Upper lobe of right lung (tissue), 1 donor: ENCODE results near the gene TTC39C. TPM values are rescaled to one million over a fixed set of nuclear protein-coding genes. Genes with fewer than 3 reads are reported as not detected.

Experiments
- ATAC-seq: fragments of 200-7000 bp; cut with Tn5 transposase; one replicate; pipeline ENCODE4 v1.9.1; 2020; ENCODE audit warnings: mild to moderate bottlenecking, moderate library complexity
- DNase-seq: peaks from one replicate; pipeline ENCODE4 v3.0.0-alpha.2; 2020
- H3K27ac ChIP-seq: fragments of 200-600 bp; one replicate; pipeline ENCODE4 v1.8.0; 2022
- H3K27me3 ChIP-seq: fragments of 200-600 bp; one replicate; pipeline ENCODE4 v1.8.0; 2022; ENCODE audit warnings: mild to moderate bottlenecking
- H3K36me3 ChIP-seq: fragments of 200-600 bp; one replicate; pipeline ENCODE4 v1.8.0; 2022
- H3K4me1 ChIP-seq: fragments of 200-600 bp; one replicate; pipeline ENCODE4 v1.8.0; 2022
- H3K4me3 ChIP-seq: fragments of 200-600 bp; one replicate; pipeline ENCODE4 v1.8.0; 2022; ENCODE audit warnings: mild to moderate bottlenecking
- H3K9me3 ChIP-seq: fragments of 200-600 bp; one replicate; pipeline ENCODE4 v1.8.0; 2022
- intact Hi-C: fragments of 100-400 bp; cut with DNase I; formaldehyde crosslinking; loops from one replicate; pipeline ENCODE4 v1.11.0; 2022
- total RNA-seq: library from RNA; stranded (reverse); fragmentation: NEBNext Ultra II Directional; extraction: Animal tissue kit (Norgen Biotek cat#: 25700); gene quantifications from one replicate; pipeline ENCODE4 v1.2.1, GENCODE V29; 2021
- TF ChIP-seq, protein P1 (sequence below): fragments of 200-600 bp; IDR thresholded peaks from one replicate; pipeline ENCODE4 v1.8.0; 2022; ENCODE audit warnings: antibody characterized with exemption
- donor health status: DM: no; HTN: yes; CAD: no; lungs with severe emphysema.

The TTC39C gene
- total RNA-seq, 1 donor from 2014 or later, result 14.8 TPM

DNA sequence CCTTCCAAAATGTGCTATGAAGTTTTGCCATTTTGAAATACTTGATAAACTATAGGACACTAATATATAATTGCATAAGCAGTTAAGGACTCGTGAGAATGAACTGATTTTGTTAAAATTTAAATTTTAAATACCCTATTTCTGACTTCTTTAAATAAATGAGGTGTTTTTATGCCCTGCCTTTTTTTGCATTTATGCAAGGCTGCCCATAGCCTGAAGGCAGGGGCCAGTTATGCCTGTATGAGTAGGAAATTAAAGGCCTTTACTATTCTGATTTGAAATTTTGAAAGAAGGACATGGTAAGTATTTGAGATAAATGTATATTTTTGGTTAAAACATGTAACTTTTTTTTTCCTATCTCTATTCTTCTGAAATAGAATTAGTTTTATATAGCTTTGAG lies 33.7 kb downstream of the TTC39C start:
- TF ChIP-seq, protein P1, sequence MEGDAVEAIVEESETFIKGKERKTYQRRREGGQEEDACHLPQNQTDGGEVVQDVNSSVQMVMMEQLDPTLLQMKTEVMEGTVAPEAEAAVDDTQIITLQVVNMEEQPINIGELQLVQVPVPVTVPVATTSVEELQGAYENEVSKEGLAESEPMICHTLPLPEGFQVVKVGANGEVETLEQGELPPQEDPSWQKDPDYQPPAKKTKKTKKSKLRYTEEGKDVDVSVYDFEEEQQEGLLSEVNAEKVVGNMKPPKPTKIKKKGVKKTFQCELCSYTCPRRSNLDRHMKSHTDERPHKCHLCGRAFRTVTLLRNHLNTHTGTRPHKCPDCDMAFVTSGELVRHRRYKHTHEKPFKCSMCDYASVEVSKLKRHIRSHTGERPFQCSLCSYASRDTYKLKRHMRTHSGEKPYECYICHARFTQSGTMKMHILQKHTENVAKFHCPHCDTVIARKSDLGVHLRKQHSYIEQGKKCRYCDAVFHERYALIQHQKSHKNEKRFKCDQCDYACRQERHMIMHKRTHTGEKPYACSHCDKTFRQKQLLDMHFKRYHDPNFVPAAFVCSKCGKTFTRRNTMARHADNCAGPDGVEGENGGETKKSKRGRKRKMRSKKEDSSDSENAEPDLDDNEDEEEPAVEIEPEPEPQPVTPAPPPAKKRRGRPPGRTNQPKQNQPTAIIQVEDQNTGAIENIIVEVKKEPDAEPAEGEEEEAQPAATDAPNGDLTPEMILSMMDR, result no peak
- ATAC-seq (no peak), DNase-seq (no peak)
- Histone ChIP-seq H3K27ac (no peak overlapping the region), H3K9me3 (no peaks in the 10 kb centered on the region), H3K27me3 (no peaks in the 10 kb centered on the region), H3K4me1 (peaks cover 10% of the 10 kb centered on the region), H3K36me3 (no peaks in the 10 kb centered on the region), H3K4me3 (no peak overlapping the region)
- intact Hi-C loops, result no loop called here

DNA sequence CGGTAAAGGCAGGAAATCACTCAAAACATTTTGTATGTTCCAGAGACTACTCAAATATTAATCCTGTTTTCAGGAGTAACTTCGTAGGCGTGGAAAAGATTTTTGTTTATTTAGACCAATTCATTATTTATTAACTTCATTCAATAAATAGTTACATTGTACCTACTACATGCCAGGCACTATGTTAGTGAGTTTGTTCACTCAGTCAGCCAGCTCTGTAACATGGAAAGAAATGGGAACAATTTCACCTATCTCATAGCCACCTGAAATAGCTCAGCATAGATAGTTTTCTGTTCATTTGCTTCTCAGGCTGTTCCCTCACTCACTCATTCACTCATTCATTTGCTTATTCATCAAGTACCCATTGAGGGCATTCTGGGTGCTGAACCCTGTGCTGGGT lies 34.6 kb downstream of the TTC39C start:
- intact Hi-C loops, result no loop called here
- TF ChIP-seq, protein P1, result no peak
- H3K9me3 ChIP-seq, result no peaks in the 10 kb centered on the region
- peaks cover 10% of the 10 kb centered on the region for H3K4me1 ChIP-seq
- DNase-seq, result no peak
- H3K27me3 ChIP-seq, result no peaks in the 10 kb centered on the region
- H3K27ac ChIP-seq, result no peak overlapping the region
- H3K4me3 ChIP-seq, result no peak overlapping the region
- no peaks in the 10 kb centered on the region for H3K36me3 ChIP-seq
- ATAC-seq, result no peak

DNA sequence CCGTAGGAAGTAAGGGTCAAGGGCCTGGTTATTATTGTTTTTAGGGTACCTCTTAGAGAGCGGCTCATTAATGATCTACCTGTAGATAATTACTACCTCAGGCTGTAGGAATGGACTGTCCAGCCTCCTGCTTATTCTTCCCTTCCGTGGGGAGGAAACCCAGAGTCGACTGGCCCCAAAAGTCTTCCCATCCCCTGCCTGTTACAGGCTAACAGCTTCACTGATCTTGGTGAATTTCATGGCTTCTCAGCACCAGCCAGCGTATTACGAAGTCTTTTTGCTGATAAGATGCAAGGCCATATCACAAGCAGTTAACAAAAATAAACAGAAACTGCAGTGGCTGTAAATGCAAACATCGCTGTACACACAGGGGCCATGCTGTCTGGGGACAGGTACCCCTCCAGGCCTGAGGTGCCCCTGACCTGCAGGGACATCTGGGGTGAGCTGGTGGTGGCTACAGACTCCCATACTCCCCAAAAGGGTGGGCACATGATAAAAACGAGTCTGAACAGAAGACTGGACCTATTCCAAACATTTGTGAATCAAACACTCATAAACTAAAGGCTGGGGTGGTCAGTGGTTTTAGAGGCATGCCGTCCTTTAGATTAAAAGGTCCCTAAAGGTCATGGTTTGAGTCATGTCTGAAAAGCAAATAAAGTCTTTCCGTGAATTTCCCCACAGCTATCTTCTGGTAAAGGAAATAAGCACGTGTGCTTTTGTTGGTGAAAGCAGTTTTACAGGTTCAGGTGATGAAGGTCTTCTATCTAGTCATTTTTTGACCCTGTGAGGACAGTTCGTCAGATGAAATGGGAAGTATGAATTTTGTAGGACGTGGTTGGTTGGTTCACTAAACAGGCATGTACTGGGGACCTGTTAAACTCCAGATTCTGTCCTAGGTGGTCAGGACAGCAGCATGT lies 36.7 kb downstream of the TTC39C start:
- Histone ChIP-seq H3K4me1 (peaks cover 10% of the 10 kb centered on the region), H3K4me3 (no peak overlapping the region), H3K27ac (no peak overlapping the region), H3K9me3 (no peaks in the 10 kb centered on the region), H3K27me3 (no peaks in the 10 kb centered on the region), H3K36me3 (no peaks in the 10 kb centered on the region)
- TF ChIP-seq, protein P1, result no peak
- no peak for DNase-seq
- no peak for ATAC-seq
- intact Hi-C loops, result no loop called here

DNA sequence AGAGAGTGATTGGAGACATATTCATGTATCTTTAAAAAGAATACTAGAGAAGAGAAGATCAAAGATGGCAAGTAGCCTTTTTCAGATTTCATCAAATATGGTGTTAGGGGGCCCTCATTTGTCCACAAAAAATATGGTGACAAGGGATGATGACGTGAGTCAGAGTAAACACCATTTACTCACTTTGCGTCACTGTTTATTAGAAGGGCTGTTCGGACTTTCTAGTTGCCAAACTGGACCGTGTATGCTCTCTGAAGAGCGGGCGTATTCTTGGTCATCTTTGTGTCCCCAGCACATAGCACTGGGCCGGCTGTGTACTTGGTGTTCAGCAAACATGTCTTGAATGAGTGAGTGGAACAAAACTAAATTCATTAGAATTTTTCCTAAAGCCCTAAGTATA lies 37.5 kb downstream of the TTC39C start:
- Histone ChIP-seq H3K36me3 (no peaks in the 10 kb centered on the region), H3K4me3 (no peak overlapping the region), H3K9me3 (no peaks in the 10 kb centered on the region), H3K4me1 (peaks cover 10% of the 10 kb centered on the region), H3K27ac (no peak overlapping the region), H3K27me3 (no peaks in the 10 kb centered on the region)
- DNase-seq (no peak), ATAC-seq (peak; percentile 35)
- intact Hi-C loops, result no loop called here
- TF ChIP-seq, protein P1, result no peak

DNA sequence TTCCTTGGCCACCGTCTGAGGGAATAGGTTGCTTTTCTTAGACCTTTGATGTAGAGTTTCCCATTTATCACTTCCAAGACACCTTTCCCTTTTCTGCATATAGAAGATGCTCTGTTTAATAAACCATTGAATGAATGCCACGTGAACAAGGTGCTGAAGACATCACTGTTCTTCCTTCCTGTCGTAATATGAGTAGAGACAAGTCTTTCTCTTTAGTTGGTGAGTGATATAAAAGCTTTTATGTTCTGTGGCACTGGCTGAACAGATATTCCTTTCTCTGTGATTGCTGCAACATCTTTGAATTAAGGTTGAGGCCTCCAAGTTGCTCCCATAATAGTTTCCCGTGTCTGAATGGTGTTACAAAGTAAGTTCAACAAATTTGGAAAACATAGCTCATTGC lies 38.7 kb downstream of the TTC39C start:
- Histone ChIP-seq H3K27me3 (no peaks in the 10 kb centered on the region), H3K4me1 (peaks cover 10% of the 10 kb centered on the region), H3K27ac (no peak overlapping the region), H3K36me3 (no peaks in the 10 kb centered on the region), H3K9me3 (no peaks in the 10 kb centered on the region), H3K4me3 (no peak overlapping the region)
- ATAC-seq (no peak), DNase-seq (no peak)
- intact Hi-C loops, result no loop called here
- TF ChIP-seq, protein P1, result no peak
